Bronchial epithelial cell (primary cell): ENCODE measurements around the gene ADAMTS15. TPM values are rescaled to one million over a fixed set of nuclear protein-coding genes. Genes with fewer than 3 reads are reported as not detected.

ENCODE experiments used
- DNase-seq: peaks from one replicate; pipeline ENCODE4 v3.0.0-alpha.2; 2010; ENCODE audit warnings: low read depth
- FAIRE-seq: peaks from 2 replicates; lab custom pipeline; 2011; peaks lifted over from hg19 to GRCh38; lab: Jason Lieb, UNC
- H3K27me3 ChIP-seq: 2 replicates; pipeline ENCODE4 v1.5.1; 2011; ENCODE audit warnings: low read length; ENCODE audit not compliant: control insufficient read depth, insufficient read depth
- H3K36me3 ChIP-seq: 2 replicates; pipeline ENCODE4 v1.5.1; 2011; ENCODE audit warnings: low read length; ENCODE audit not compliant: control insufficient read depth, insufficient read depth
- H3K4me3 ChIP-seq: 2 replicates; pipeline ENCODE4 v1.5.1; 2011; ENCODE audit warnings: mild to moderate bottlenecking, low read depth, low read length, control low read depth
- total RNA-seq: library from RNA; depleted of rRNA; stranded (reverse); fragments of >200 nt; gene quantifications from 2 replicates; pipeline ENCODE4 v1.2.1, GENCODE V29; 2014
- TF ChIP-seq, protein P1 (sequence below): IDR thresholded peaks from 2 replicates; pipeline ENCODE4 v1.5.1; 2011; ENCODE audit warnings: mild to moderate bottlenecking, moderate library complexity, low read length, control low read depth, inconsistent platforms; ENCODE audit not compliant: insufficient read depth, severe bottlenecking

Gene ADAMTS15
- total RNA-seq, 1 donor from 2014 or later = 0.26 TPM

- TF ChIP-seq, protein P1, sequence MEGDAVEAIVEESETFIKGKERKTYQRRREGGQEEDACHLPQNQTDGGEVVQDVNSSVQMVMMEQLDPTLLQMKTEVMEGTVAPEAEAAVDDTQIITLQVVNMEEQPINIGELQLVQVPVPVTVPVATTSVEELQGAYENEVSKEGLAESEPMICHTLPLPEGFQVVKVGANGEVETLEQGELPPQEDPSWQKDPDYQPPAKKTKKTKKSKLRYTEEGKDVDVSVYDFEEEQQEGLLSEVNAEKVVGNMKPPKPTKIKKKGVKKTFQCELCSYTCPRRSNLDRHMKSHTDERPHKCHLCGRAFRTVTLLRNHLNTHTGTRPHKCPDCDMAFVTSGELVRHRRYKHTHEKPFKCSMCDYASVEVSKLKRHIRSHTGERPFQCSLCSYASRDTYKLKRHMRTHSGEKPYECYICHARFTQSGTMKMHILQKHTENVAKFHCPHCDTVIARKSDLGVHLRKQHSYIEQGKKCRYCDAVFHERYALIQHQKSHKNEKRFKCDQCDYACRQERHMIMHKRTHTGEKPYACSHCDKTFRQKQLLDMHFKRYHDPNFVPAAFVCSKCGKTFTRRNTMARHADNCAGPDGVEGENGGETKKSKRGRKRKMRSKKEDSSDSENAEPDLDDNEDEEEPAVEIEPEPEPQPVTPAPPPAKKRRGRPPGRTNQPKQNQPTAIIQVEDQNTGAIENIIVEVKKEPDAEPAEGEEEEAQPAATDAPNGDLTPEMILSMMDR = no peak
- Histone ChIP-seq H3K36me3 (no peaks in the 10 kb centered on the region), H3K4me3 (no peak overlapping the region), H3K27me3 (no peaks in the 10 kb centered on the region)
- peak; percentile 37 for DNase-seq
- FAIRE-seq = no peak
Observed at GRCh38 chr11:130480711-130481140, 32.3 kb downstream of the ADAMTS15 start.

DNA sequence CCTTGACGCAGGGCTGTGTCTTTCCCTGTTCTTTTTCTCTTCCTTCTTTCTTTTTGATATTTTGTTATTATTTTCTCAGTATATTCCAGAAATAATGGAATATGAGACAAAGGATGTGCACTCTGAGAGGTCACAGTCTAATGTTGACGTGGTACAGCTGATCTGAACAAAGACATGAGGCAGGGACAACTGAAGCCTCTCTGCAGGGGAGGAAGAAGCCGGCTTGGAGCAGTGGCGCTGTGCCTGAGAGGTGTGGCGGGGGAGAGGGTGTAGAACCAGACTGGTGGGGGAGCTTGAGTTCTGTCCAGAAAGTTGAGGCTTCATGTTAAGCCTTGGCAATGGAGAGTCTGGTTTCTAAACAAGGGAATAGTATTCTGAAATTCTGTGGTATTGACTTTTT lies 34.7 kb downstream of the ADAMTS15 start:
- DNase-seq (no peak), FAIRE-seq (no peak)
- Histone ChIP-seq H3K27me3 (no peaks in the 10 kb centered on the region), H3K4me3 (no peak overlapping the region), H3K36me3 (no peaks in the 10 kb centered on the region)
- TF ChIP-seq, protein P1 = no peak

- DNase-seq (no peak), FAIRE-seq (no peak)
- Histone ChIP-seq H3K36me3 (no peaks in the 10 kb centered on the region), H3K27me3 (no peaks in the 10 kb centered on the region), H3K4me3 (no peak overlapping the region)
- TF ChIP-seq, protein P1 = no peak
Observed at GRCh38 chr11:130485983-130486382, 37.5 kb downstream of the ADAMTS15 start.

- TF ChIP-seq, protein P1 = no peak
- H3K27me3 ChIP-seq = no peaks in the 10 kb centered on the region
- no peak for DNase-seq
- H3K36me3 ChIP-seq = no peaks in the 10 kb centered on the region
- H3K4me3 ChIP-seq = no peak overlapping the region
- FAIRE-seq = no peak
Observed at GRCh38 chr11:130486391-130486836, 38.0 kb downstream of the ADAMTS15 start.

- TF ChIP-seq, protein P1 = no peak
- DNase-seq (no peak), FAIRE-seq (no peak)
- H3K36me3 ChIP-seq = no peaks in the 10 kb centered on the region
- no peaks in the 10 kb centered on the region for H3K27me3 ChIP-seq
- H3K4me3 ChIP-seq = no peak overlapping the region
Observed at GRCh38 chr11:130486987-130487923, 38.8 kb downstream of the ADAMTS15 start.
